Mesendoderm (in vitro differentiated cells): ENCODE results near the gene HHIPL1.
A peak's percentile ranks its signal among the peaks of the same experiment; 100 is the strongest.

Experiments used
- DNase-seq: peaks from one replicate; pipeline ENCODE4 v3.0.0; 2013
- H2AK5ac ChIP-seq: 2 replicates; pipeline ENCODE4 v1.6.1; 2013; ENCODE audit warnings: low read length, inconsistent platforms
- H2BK120ac ChIP-seq: 2 replicates; pipeline ENCODE4 v1.6.1; 2013; ENCODE audit warnings: low read depth, mild to moderate bottlenecking, low read length, moderate library complexity, mixed read lengths
- H2BK15ac ChIP-seq: replicated peaks from 2 replicates; pipeline ENCODE4 v1.6.1; 2013; ENCODE audit warnings: low read depth, mild to moderate bottlenecking, moderate library complexity
- H2BK5ac ChIP-seq: 2 replicates; pipeline ENCODE4 v1.6.1; 2013; ENCODE audit warnings: low read length, inconsistent platforms
- H3K18ac ChIP-seq: 2 replicates; pipeline ENCODE4 v1.6.1; 2013; ENCODE audit warnings: mild to moderate bottlenecking, low read length, mixed read lengths
- H3K23ac ChIP-seq: one replicate; pipeline ENCODE4 v1.6.1; 2013; ENCODE audit warnings: low read length
- H3K27ac ChIP-seq: 2 replicates; pipeline ENCODE4 v1.5.1; 2013; ENCODE audit warnings: low read depth, mild to moderate bottlenecking, inconsistent platforms, low read length, moderate library complexity
- H3K27me3 ChIP-seq: 2 replicates; pipeline ENCODE4 v1.6.1; 2013; ENCODE audit warnings: low read length, control low read depth, mild to moderate bottlenecking, inconsistent platforms; ENCODE audit not compliant: insufficient read depth, poor library complexity
- H3K36me3 ChIP-seq: 2 replicates; pipeline ENCODE4 v1.6.1; 2013; ENCODE audit warnings: low read length, inconsistent platforms; ENCODE audit not compliant: control insufficient read depth, insufficient read depth
- H3K4ac ChIP-seq: one replicate; pipeline ENCODE4 v1.6.1; 2013; ENCODE audit warnings: low read depth, mild to moderate bottlenecking, low read length, moderate library complexity
- H3K4me1 ChIP-seq: 2 replicates; pipeline ENCODE4 v1.6.1; 2013; ENCODE audit warnings: low read depth, low read length, inconsistent platforms; ENCODE audit not compliant: control insufficient read depth
- H3K4me2 ChIP-seq: 2 replicates; pipeline ENCODE4 v1.6.1; 2013; ENCODE audit warnings: low read length
- H3K4me3 ChIP-seq: 2 replicates; pipeline ENCODE4 v1.5.1; 2013; ENCODE audit warnings: mild to moderate bottlenecking, low read length
- H3K56ac ChIP-seq: one replicate; pipeline ENCODE4 v1.6.1; 2013; ENCODE audit warnings: low read length
- H3K79me1 ChIP-seq: 2 replicates; pipeline ENCODE4 v1.6.1; 2013; ENCODE audit warnings: low read length, inconsistent platforms
- H3K79me2 ChIP-seq: 2 replicates; pipeline ENCODE4 v1.6.1; 2013; ENCODE audit warnings: mild to moderate bottlenecking, low read length; ENCODE audit not compliant: control insufficient read depth, insufficient read depth
- H3K9ac ChIP-seq: 2 replicates; pipeline ENCODE4 v1.6.1; 2013; ENCODE audit warnings: low read length, inconsistent platforms
- H4K5ac ChIP-seq: one replicate; pipeline ENCODE4 v1.6.1; 2013; ENCODE audit warnings: low read length
- H4K8ac ChIP-seq: one replicate; pipeline ENCODE4 v1.6.1; 2013; ENCODE audit warnings: low read depth, mild to moderate bottlenecking, control low read depth, low read length, moderate library complexity
- WGBS: extraction: QIAGEN DNeasy Blood & Tissue Kit; methylation state at CpG from one replicate; pipeline ENCODE4 v1.1.7; 2013; ENCODE audit warnings: low lambda C conversion rate, missing lambda C conversion rate; ENCODE audit not compliant: insufficient coverage; ENCODE audit errors: extremely low coverage; 5-methylcytosine and 5-hydroxymethylcytosine counted together

The HHIPL1 gene

GRCh38 chr14:99598774-99599173 lies 46.2 kb upstream of the HHIPL1 start:
- Histone ChIP-seq H3K4ac (no peak overlapping the region), H3K56ac (no peak overlapping the region), H3K4me3 (no peak overlapping the region), H3K79me2 (peaks cover 4% of the 10 kb centered on the region), H3K9ac (no peak overlapping the region), H2BK5ac (no peak overlapping the region), H2BK120ac (no peak overlapping the region), H3K18ac (no peak overlapping the region), H3K27me3 (peaks cover 13% of the 10 kb centered on the region), H3K36me3 (no peaks in the 10 kb centered on the region), H3K23ac (no peak overlapping the region), H4K8ac (no peak overlapping the region), H2BK15ac (no peak overlapping the region), H4K5ac (no peak overlapping the region), H3K27ac (no peak overlapping the region), H2AK5ac (no peak overlapping the region), H3K79me1 (peaks cover 11% of the 10 kb centered on the region), H3K4me1 (peaks cover 3% of the 10 kb centered on the region), H3K4me2 (no peak overlapping the region)
- no CpG with 5 or more reads among the region's 3 CpGs for WGBS
- no peak for DNase-seq

- H3K4me2 ChIP-seq: no peak overlapping the region
- no peak overlapping the region for H2BK15ac ChIP-seq
- no peaks in the 10 kb centered on the region for H3K36me3 ChIP-seq
- H3K79me2 ChIP-seq: peaks cover 4% of the 10 kb centered on the region
- peaks cover 11% of the 10 kb centered on the region for H3K79me1 ChIP-seq
- DNase-seq: no peak
- H4K8ac ChIP-seq: no peak overlapping the region
- H4K5ac ChIP-seq: no peak overlapping the region
- no peak overlapping the region for H3K4me3 ChIP-seq
- H3K9ac ChIP-seq: no peak overlapping the region
- H2BK120ac ChIP-seq: no peak overlapping the region
- no peak overlapping the region for H2BK5ac ChIP-seq
- WGBS: no CpG with 5 or more reads among the region's 6 CpGs
- no peak overlapping the region for H3K18ac ChIP-seq
- H3K23ac ChIP-seq: no peak overlapping the region
- no peak overlapping the region for H3K27ac ChIP-seq
- H3K4me1 ChIP-seq: peaks cover 3% of the 10 kb centered on the region
- no peak overlapping the region for H3K56ac ChIP-seq
- H3K27me3 ChIP-seq: peaks cover 13% of the 10 kb centered on the region
- H3K4ac ChIP-seq: no peak overlapping the region
- H2AK5ac ChIP-seq: no peak overlapping the region
These were observed 45.5 kb upstream of the HHIPL1 start for GRCh38 chr14:99599393-99599792.

GRCh38 chr14:99600232-99600888 lies 44.6 kb upstream of the HHIPL1 start:
- Histone ChIP-seq H3K4me1 (peaks cover 3% of the 10 kb centered on the region), H3K27me3 (peaks cover 13% of the 10 kb centered on the region), H4K5ac (no peak overlapping the region), H3K27ac (no peak overlapping the region), H2BK5ac (no peak overlapping the region), H3K56ac (no peak overlapping the region), H4K8ac (no peak overlapping the region), H3K79me1 (peaks cover 11% of the 10 kb centered on the region), H2BK15ac (no peak overlapping the region), H3K23ac (no peak overlapping the region), H3K9ac (no peak overlapping the region), H3K4ac (no peak overlapping the region), H2AK5ac (no peak overlapping the region), H3K36me3 (no peaks in the 10 kb centered on the region), H3K79me2 (peaks cover 4% of the 10 kb centered on the region), H3K18ac (no peak overlapping the region), H3K4me2 (no peak overlapping the region), H3K4me3 (no peak overlapping the region), H2BK120ac (no peak overlapping the region)
- no CpG with 5 or more reads among the region's 3 CpGs for WGBS
- DNase-seq: peak; percentile 57

- Histone ChIP-seq H4K5ac (no peak overlapping the region), H2BK5ac (no peak overlapping the region), H3K4me3 (no peak overlapping the region), H2AK5ac (no peak overlapping the region), H2BK15ac (no peak overlapping the region), H3K4me2 (no peak overlapping the region), H3K36me3 (no peaks in the 10 kb centered on the region), H2BK120ac (no peak overlapping the region), H3K18ac (no peak overlapping the region), H3K56ac (no peak overlapping the region), H3K79me2 (peaks cover 4% of the 10 kb centered on the region), H3K79me1 (peaks cover 11% of the 10 kb centered on the region), H3K23ac (no peak overlapping the region), H4K8ac (no peak overlapping the region), H3K27ac (no peak overlapping the region), H3K9ac (no peak overlapping the region), H3K4me1 (peaks cover 7% of the 10 kb centered on the region), H3K4ac (no peak overlapping the region), H3K27me3 (peaks cover 13% of the 10 kb centered on the region)
- no CpG with 5 or more reads among the region's 8 CpGs for WGBS
- DNase-seq: no peak
These were observed 43.5 kb upstream of the HHIPL1 start for GRCh38 chr14:99601361-99601831.

- H3K18ac ChIP-seq: no peak overlapping the region
- WGBS: no CpG with 5 or more reads among the region's 18 CpGs
- H3K9ac ChIP-seq: peak overlapping the region; percentile 6
- no peak overlapping the region for H4K8ac ChIP-seq
- H2BK15ac ChIP-seq: no peak overlapping the region
- no peak overlapping the region for H2BK5ac ChIP-seq
- peaks cover 7% of the 10 kb centered on the region for H3K4me1 ChIP-seq
- H3K23ac ChIP-seq: no peak overlapping the region
- no peak overlapping the region for H2AK5ac ChIP-seq
- no peak overlapping the region for H4K5ac ChIP-seq
- H3K79me2 ChIP-seq: peaks cover 4% of the 10 kb centered on the region
- H3K4ac ChIP-seq: no peak overlapping the region
- peaks cover 13% of the 10 kb centered on the region for H3K27me3 ChIP-seq
- peaks cover 11% of the 10 kb centered on the region for H3K79me1 ChIP-seq
- H3K4me2 ChIP-seq: peak overlapping the region; percentile 1
- no peaks in the 10 kb centered on the region for H3K36me3 ChIP-seq
- H2BK120ac ChIP-seq: no peak overlapping the region
- no peak overlapping the region for H3K27ac ChIP-seq
- H3K4me3 ChIP-seq: no peak overlapping the region
- no peak for DNase-seq
- H3K56ac ChIP-seq: peak overlapping the region; percentile 17
These were observed 42.7 kb upstream of the HHIPL1 start for GRCh38 chr14:99602054-99602787.
